GM23248 (cell line): Measurements from ENCODE around the gene LSAMP.

Experiments
- EZH2 ChIP-seq: fragments of 200-600 bp; sonication (generic); IDR thresholded peaks from 2 replicates; pipeline ENCODE4 v1.6.1; 2018; ENCODE audit warnings: antibody characterized with exemption, mild to moderate bottlenecking; ENCODE audit not compliant: insufficient read depth, poor library complexity, severe bottlenecking
- EZH2phosphoT487 ChIP-seq: fragments of 200-600 bp; sonication (generic); IDR thresholded peaks from 2 replicates; pipeline ENCODE4 v1.6.1; 2018; ENCODE audit warnings: antibody characterized with exemption, moderate library complexity, mild to moderate bottlenecking, low read depth; ENCODE audit not compliant: insufficient read depth

DNA sequence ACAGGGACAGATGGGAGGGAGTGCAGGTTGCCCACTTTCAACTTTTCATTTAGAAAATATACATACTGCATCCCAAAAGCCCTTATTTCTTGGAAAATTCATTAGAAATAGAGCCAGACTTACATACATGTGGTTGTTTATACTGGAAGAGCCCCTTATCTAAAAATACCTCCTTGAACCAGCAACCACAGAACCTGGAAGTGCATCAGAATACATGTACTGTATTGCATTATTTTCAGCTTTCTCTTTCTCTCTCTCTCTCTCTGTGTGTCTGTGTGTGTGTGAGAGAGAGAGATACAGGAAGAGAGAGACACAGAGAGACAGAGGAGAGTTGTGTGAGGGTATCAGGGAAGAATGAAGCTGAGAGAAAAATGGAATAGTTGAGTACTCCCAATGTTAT is 29.5 kb upstream of the LSAMP start:
- no peak for TF ChIP-seq EZH2phosphoT487
- TF ChIP-seq EZH2 = no peak
